A673 (cell line): ENCODE results near the gene PRUNE2. TPM values are rescaled to one million over a fixed set of nuclear protein-coding genes. Genes with fewer than 3 reads are reported as not detected.

Experiments
- BruUV-seq: library from RNA; stranded (reverse); fragments of 400-500 nt; replicated peaks from 2 replicates; lab custom pipeline; 2021; lab: Mats Ljungman, UMichigan
- CTCF ChIA-PET: fragments of 300-600 bp; sonication (Branson Sonifier 250); formaldehyde crosslinking; loops from one replicate; lab custom pipeline; 2022; ENCODE audit warnings: antibody characterized with exemption; lab: Charles Lee
- POLR2A ChIA-PET: fragments of 300-600 bp; sonication (Branson Sonifier 250); formaldehyde crosslinking; loops from one replicate; lab custom pipeline; 2022; ENCODE audit warnings: antibody characterized with exemption; ENCODE audit not compliant: low non-redundant PET; lab: Charles Lee
- DNase-seq: peaks from one replicate; pipeline ENCODE4 v3.0.0-alpha.2; 2015; ENCODE audit warnings: low spot score
- H3K27ac ChIP-seq: fragments of 200-600 bp; sonication (generic); 2 replicates; pipeline ENCODE4 v1.5.1; 2016; ENCODE audit warnings: mixed run types, low read depth, mild to moderate bottlenecking, mixed read lengths, antibody characterized with exemption, low read length; ENCODE audit not compliant: poor library complexity, severe bottlenecking
- H3K27me3 ChIP-seq: fragments of 200-600 bp; sonication (generic); replicated peaks from 2 replicates; pipeline ENCODE4 v1.6.1; 2017; ENCODE audit warnings: mixed run types, low read depth, mild to moderate bottlenecking, mixed read lengths, antibody characterized with exemption, low read length; ENCODE audit not compliant: insufficient read depth, poor library complexity
- H3K36me3 ChIP-seq: fragments of 200-600 bp; sonication (generic); 2 replicates; pipeline ENCODE4 v1.6.1; 2016; ENCODE audit warnings: mixed run types, mild to moderate bottlenecking, mixed read lengths, antibody characterized with exemption, low read length; ENCODE audit not compliant: insufficient read depth, poor library complexity, severe bottlenecking
- H3K4me1 ChIP-seq: fragments of 200-600 bp; sonication (generic); 2 replicates; pipeline ENCODE4 v1.6.1; 2017; ENCODE audit warnings: mixed run types, mild to moderate bottlenecking, mixed read lengths, antibody characterized with exemption, low read length; ENCODE audit not compliant: insufficient read depth, poor library complexity, severe bottlenecking
- H3K4me3 ChIP-seq: fragments of 200-600 bp; sonication (generic); 2 replicates; pipeline ENCODE4 v1.5.1; 2016; ENCODE audit warnings: low read depth, mixed run types, mild to moderate bottlenecking, mixed read lengths, low read length; ENCODE audit not compliant: poor library complexity, severe bottlenecking
- H3K9me3 ChIP-seq: fragments of 200-600 bp; sonication (generic); 2 replicates; pipeline ENCODE4 v1.6.1; 2016; ENCODE audit warnings: mixed run types, low read depth, mild to moderate bottlenecking, mixed read lengths, antibody characterized with exemption, low read length; ENCODE audit not compliant: poor library complexity, severe bottlenecking
- CTCF ChIP-seq: fragments of 300-800, 200-600 bp; sonication (generic); conservative IDR thresholded peaks from 2 replicates; pipeline ENCODE4 v1.5.1; 2017; ENCODE audit warnings: low read depth, mild to moderate bottlenecking, antibody characterized with exemption, low read length, moderate library complexity, mixed read lengths
- EZH2 ChIP-seq: fragments of 200-600 bp; sonication (generic); IDR thresholded peaks from 2 replicates; pipeline ENCODE4 v1.6.1; 2017; ENCODE audit warnings: borderline replicate concordance, low read depth, mild to moderate bottlenecking, mixed read lengths, antibody characterized with exemption, low read length; ENCODE audit not compliant: poor library complexity, severe bottlenecking
- intact Hi-C: fragments of 100-400 bp; cut with micrococcal nuclease; formaldehyde crosslinking; loops from one replicate; pipeline ENCODE4 v1.10.0; 2022; ENCODE audit not compliant: unreplicated experiment
- total RNA-seq: library from RNA; stranded (reverse); gene quantifications from 2 replicates; pipeline ENCODE4 v1.2.3, GENCODE V29; 2021

The PRUNE2 gene
- total RNA-seq, 1 experiment from 2014 or later: not detected

- Histone ChIP-seq H3K27ac (no peak overlapping the region), H3K4me3 (no peak overlapping the region), H3K27me3 (no peaks in the 10 kb centered on the region), H3K9me3 (no peaks in the 10 kb centered on the region), H3K36me3 (no peaks in the 10 kb centered on the region), H3K4me1 (no peaks in the 10 kb centered on the region)
- intact Hi-C loops: no loop called here
- TF ChIP-seq CTCF: no peak
- no peak for TF ChIP-seq EZH2
- DNase-seq: no peak
- no TSS peak for BruUV-seq
- ChIA-PET POLR2A (no interaction called here), CTCF (no interaction called here)
Measured at GRCh38 chr9:76677481-76678055, 228.3 kb downstream of the PRUNE2 start.

GRCh38 chr9:76676857-76677256, 229.1 kb downstream of the PRUNE2 start:
- Histone ChIP-seq H3K27ac (no peak overlapping the region), H3K4me3 (no peak overlapping the region), H3K9me3 (no peaks in the 10 kb centered on the region), H3K4me1 (no peaks in the 10 kb centered on the region), H3K36me3 (no peaks in the 10 kb centered on the region), H3K27me3 (no peaks in the 10 kb centered on the region)
- CTCF ChIA-PET: no interaction called here
- no peak for DNase-seq
- BruUV-seq: no TSS peak
- no peak for TF ChIP-seq CTCF
- no peak for TF ChIP-seq EZH2
- POLR2A ChIA-PET: no interaction called here
- intact Hi-C loops: no loop called here

GRCh38 chr9:76667521-76667957, 238.4 kb downstream of the PRUNE2 start:
- POLR2A ChIA-PET: no interaction called here
- no peak overlapping the region for H3K4me3 ChIP-seq
- no TSS peak for BruUV-seq
- peaks cover 6% of the 10 kb centered on the region for H3K4me1 ChIP-seq
- H3K27me3 ChIP-seq: peaks cover 4% of the 10 kb centered on the region
- intact Hi-C loops: loop anchor here (5.0 kb wide), 1 partner anchor 35 kb away; no protein-coding TSS in a partner anchor
- DNase-seq: no peak
- TF ChIP-seq EZH2 (no peak), CTCF (no peak)
- H3K9me3 ChIP-seq: no peaks in the 10 kb centered on the region
- H3K27ac ChIP-seq: no peak overlapping the region
- no peaks in the 10 kb centered on the region for H3K36me3 ChIP-seq
- CTCF ChIA-PET: no interaction called here
